Lower lobe of right lung (tissue), 2 donors: Measurements from ENCODE around the gene PPEF2. TPM values are rescaled to one million over a fixed set of nuclear protein-coding genes. Genes with fewer than 3 reads are reported as not detected.

ENCODE experiments used
- ATAC-seq, 2 donors: fragments of 200-7000 bp; cut with Tn5 transposase; one replicate each; pipeline ENCODE4 v1.9.1; 2020 to 2022; ENCODE audit warnings: mild to moderate bottlenecking in 2 of 2, moderate library complexity in 2 of 2
- DNase-seq: peaks from one replicate; pipeline ENCODE4 v3.0.0-alpha.2; 2020
- H3K27ac ChIP-seq: fragments of 200-600 bp; one replicate; pipeline ENCODE4 v1.8.0; 2022
- H3K27me3 ChIP-seq: fragments of 200-600 bp; one replicate; pipeline ENCODE4 v1.8.0; 2022; ENCODE audit warnings: low read depth
- H3K36me3 ChIP-seq: fragments of 200-600 bp; one replicate; pipeline ENCODE4 v1.8.0; 2022; ENCODE audit warnings: mild to moderate bottlenecking
- H3K4me1 ChIP-seq: fragments of 200-600 bp; one replicate; pipeline ENCODE4 v1.8.0; 2022
- H3K4me3 ChIP-seq: fragments of 200-600 bp; one replicate; pipeline ENCODE4 v1.8.0; 2022; ENCODE audit warnings: mild to moderate bottlenecking
- H3K9me3 ChIP-seq: fragments of 200-600 bp; one replicate; pipeline ENCODE4 v1.8.0; 2022
- CTCF ChIP-seq: fragments of 200-600 bp; IDR thresholded peaks from one replicate; pipeline ENCODE4 v1.8.0; 2022; ENCODE audit warnings: antibody characterized with exemption, mild to moderate bottlenecking
- intact Hi-C: fragments of 100-400 bp; cut with DNase I; formaldehyde crosslinking; loops from one replicate; pipeline ENCODE4 v1.11.0; 2022
- total RNA-seq: library from RNA; stranded (reverse); fragmentation: NEBNext Ultra II Directional; extraction: Animal tissue kit (Norgen Biotek cat#: 25700); gene quantifications from one replicate; pipeline ENCODE4 v1.2.1, GENCODE V29; 2021
- donor health status: DM: no; HTN: yes; CAD: no; lungs with severe emphysema.

PPEF2 gene
- total RNA-seq, 1 donor from 2014 or later, result not detected

- peaks cover 5% of the 10 kb centered on the region for H3K36me3 ChIP-seq
Measured at GRCh38 chr4:75820197-75820596, 82.1 kb downstream of the PPEF2 start.

GRCh38 chr4:75819121-75819520 lies 83.1 kb downstream of the PPEF2 start:
- ATAC-seq (no peak), DNase-seq (no peak)
- Histone ChIP-seq H3K27me3 (no peaks in the 10 kb centered on the region), H3K27ac (no peak overlapping the region), H3K36me3 (peaks cover 16% of the 10 kb centered on the region), H3K9me3 (no peaks in the 10 kb centered on the region), H3K4me1 (no peaks in the 10 kb centered on the region), H3K4me3 (no peak overlapping the region)
- intact Hi-C loops, result no loop called here
- no peak for TF ChIP-seq CTCF

More at GRCh38 chr4:75820197-75820596, 82.1 kb downstream of the PPEF2 start:
- DNase-seq (no peak), ATAC-seq (no peak)
- intact Hi-C loops, result no loop called here
- Histone ChIP-seq H3K4me3 (no peak overlapping the region), H3K27me3 (no peaks in the 10 kb centered on the region), H3K4me1 (no peaks in the 10 kb centered on the region), H3K27ac (no peak overlapping the region), H3K9me3 (no peaks in the 10 kb centered on the region)
- TF ChIP-seq CTCF, result no peak

- H3K4me1 ChIP-seq, result no peaks in the 10 kb centered on the region
- DNase-seq, result no peak
- intact Hi-C loops, result no loop called here
- no peaks in the 10 kb centered on the region for H3K27me3 ChIP-seq
- H3K9me3 ChIP-seq, result no peaks in the 10 kb centered on the region
- no peak overlapping the region for H3K27ac ChIP-seq
- no peak overlapping the region for H3K4me3 ChIP-seq
- no peak for ATAC-seq
- no peak for TF ChIP-seq CTCF
- H3K36me3 ChIP-seq, result peaks cover 28% of the 10 kb centered on the region
Measured at GRCh38 chr4:75817901-75818300, 84.4 kb downstream of the PPEF2 start.

Other genes with a start within 250 kb of the PPEF2 start
- gene G3BP2, start 229.0 kb downstream of the PPEF2 start, total RNA-seq, result 101 TPM
- gene USO1, start 177.9 kb downstream of the PPEF2 start, total RNA-seq, result 55.6 TPM
- gene NAAA, start 38.6 kb upstream of the PPEF2 start, total RNA-seq, result 26.4 TPM
- 32.2 TPM for gene SDAD1, start 88.5 kb upstream of the PPEF2 start, total RNA-seq
- 1.3 TPM for gene CXCL9, start 105.1 kb upstream of the PPEF2 start, total RNA-seq
- gene CXCL10, start 121.0 kb upstream of the PPEF2 start, total RNA-seq, result 3.3 TPM
- 0.62 TPM for gene CXCL11, start 133.6 kb upstream of the PPEF2 start, total RNA-seq
- gene ART3, start 172.3 kb upstream of the PPEF2 start, total RNA-seq, result not detected
- gene NUP54, start 245.9 kb upstream of the PPEF2 start, total RNA-seq, result 34.5 TPM